ENCODE measurements around the gene MVB12B. TPM values are rescaled to one million over a fixed set of nuclear protein-coding genes. Genes with fewer than 3 reads are reported as not detected.

MVB12B gene
- total RNA-seq, 2 donors from 2014 or later, result 9.8 to 15.8 TPM

- Histone ChIP-seq H3K27me3 (no peaks in the 10 kb centered on the region), H3K9ac (ENCODE audit: low read depth in 2 of 2, low read length in 2 of 2) (no peak overlapping the region), H3K4me3 (no peak overlapping the region), H3K36me3 (no peaks in the 10 kb centered on the region), H3K4me1 (no peaks in the 10 kb centered on the region), H3K27ac (no peak overlapping the region), H3K9me3 (no peaks in the 10 kb centered on the region)
- intact Hi-C loops (cut with DNase I), result no loop called here
- DNase-seq, result no peak
- no peak for TF ChIP-seq CTCF (IDR thresholded peaks at IDR 0.05)
Observed at GRCh38 chr9:126450668-126451205, 124.1 kb downstream of the MVB12B start.

- H3K9ac ChIP-seq (ENCODE audit: low read depth in 2 of 2, low read length in 2 of 2), result no peak overlapping the region
- DNase-seq, result no peak
- intact Hi-C loops (cut with DNase I), result no loop called here
Observed at GRCh38 chr9:126451316-126451885, 124.8 kb downstream of the MVB12B start.

DNA sequence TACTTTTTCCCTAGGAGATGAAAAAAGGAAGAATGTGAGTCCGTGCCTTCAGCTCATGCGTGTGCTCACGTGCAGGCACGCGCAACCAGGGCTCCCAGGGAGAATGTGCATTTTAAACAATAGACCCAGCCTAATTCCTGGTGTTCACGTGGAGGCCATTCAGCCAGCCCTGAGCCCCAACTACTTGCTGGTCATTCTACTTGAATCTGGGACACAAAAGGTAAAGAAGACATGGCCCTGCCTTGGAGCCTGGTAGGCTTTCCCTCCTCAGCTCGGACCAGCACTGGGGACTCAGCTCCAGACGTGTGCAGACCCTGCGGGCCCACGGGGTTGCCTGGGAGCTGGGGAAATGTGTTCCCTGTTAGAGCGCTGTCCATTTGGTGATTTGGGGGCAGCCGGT lies 125.5 kb downstream of the MVB12B start:
- H3K9me3 ChIP-seq, result no peaks in the 10 kb centered on the region
- no peak for DNase-seq
- intact Hi-C loops (cut with DNase I), result no loop called here
- H3K9ac ChIP-seq (ENCODE audit: low read depth in 2 of 2, low read length in 2 of 2), result no peak overlapping the region
- H3K27ac ChIP-seq, result no peak overlapping the region
- no peaks in the 10 kb centered on the region for H3K36me3 ChIP-seq
- H3K4me3 ChIP-seq, result no peak overlapping the region
- TF ChIP-seq CTCF (IDR thresholded peaks at IDR 0.05), result no peak
- H3K27me3 ChIP-seq, result no peaks in the 10 kb centered on the region
- no peaks in the 10 kb centered on the region for H3K4me1 ChIP-seq

More at GRCh38 chr9:126451316-126451885, 124.8 kb downstream of the MVB12B start:
- H3K27ac ChIP-seq, result no peak overlapping the region
- no peaks in the 10 kb centered on the region for H3K27me3 ChIP-seq
- no peak for TF ChIP-seq CTCF (IDR thresholded peaks at IDR 0.05)
- H3K9me3 ChIP-seq, result no peaks in the 10 kb centered on the region
- H3K4me1 ChIP-seq, result no peaks in the 10 kb centered on the region
- H3K36me3 ChIP-seq, result no peaks in the 10 kb centered on the region
- H3K4me3 ChIP-seq, result no peak overlapping the region

GRCh38 chr9:126453156-126453963 lies 126.7 kb downstream of the MVB12B start:
- intact Hi-C loops (cut with DNase I), result no loop called here
- Histone ChIP-seq H3K36me3 (no peaks in the 10 kb centered on the region), H3K4me1 (no peaks in the 10 kb centered on the region), H3K4me3 (no peak overlapping the region), H3K27me3 (no peaks in the 10 kb centered on the region), H3K9me3 (no peaks in the 10 kb centered on the region), H3K9ac (ENCODE audit: low read depth in 2 of 2, low read length in 2 of 2) (no peak overlapping the region), H3K27ac (no peak overlapping the region)
- DNase-seq, result no peak
- no peak for TF ChIP-seq CTCF (IDR thresholded peaks at IDR 0.05)

DNA sequence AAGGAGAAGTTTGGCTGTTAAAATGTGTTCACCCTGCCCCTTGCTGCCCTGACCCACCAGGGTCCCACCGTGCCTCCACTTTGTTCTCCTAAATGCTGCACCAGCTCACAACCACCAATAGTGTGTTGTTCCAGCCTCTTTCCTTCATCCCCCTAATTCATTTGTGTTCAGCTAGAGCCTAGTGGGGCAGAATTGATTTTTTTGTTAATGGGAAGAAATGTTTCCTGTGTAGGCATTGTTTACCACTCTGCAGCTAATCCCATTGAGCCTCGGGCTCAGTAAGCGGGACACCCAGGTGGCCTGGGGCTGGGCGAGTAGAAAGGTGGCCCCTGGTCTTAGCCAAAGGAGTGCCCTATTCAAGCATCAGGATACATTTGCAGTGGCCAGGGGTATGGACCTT lies 127.6 kb downstream of the MVB12B start:
- no peaks in the 10 kb centered on the region for H3K4me1 ChIP-seq
- no peaks in the 10 kb centered on the region for H3K9me3 ChIP-seq
- H3K27me3 ChIP-seq, result no peaks in the 10 kb centered on the region
- H3K27ac ChIP-seq, result no peak overlapping the region
- no peaks in the 10 kb centered on the region for H3K36me3 ChIP-seq
- intact Hi-C loops (cut with DNase I), result no loop called here
- H3K9ac ChIP-seq (ENCODE audit: low read depth in 2 of 2, low read length in 2 of 2), result no peak overlapping the region
- no peak for TF ChIP-seq CTCF (IDR thresholded peaks at IDR 0.05)
- no peak overlapping the region for H3K4me3 ChIP-seq
- DNase-seq, result no peak
